ENCODE results near the gene IFNGR1. TPM values are rescaled to one million over a fixed set of nuclear protein-coding genes. Genes with fewer than 3 reads are reported as not detected.
A peak's percentile ranks its signal among the peaks of the same experiment; 100 is the strongest.

Gene IFNGR1
- total RNA-seq, 2 donors from 2014 or later: 65.5 to 102 TPM

DNA sequence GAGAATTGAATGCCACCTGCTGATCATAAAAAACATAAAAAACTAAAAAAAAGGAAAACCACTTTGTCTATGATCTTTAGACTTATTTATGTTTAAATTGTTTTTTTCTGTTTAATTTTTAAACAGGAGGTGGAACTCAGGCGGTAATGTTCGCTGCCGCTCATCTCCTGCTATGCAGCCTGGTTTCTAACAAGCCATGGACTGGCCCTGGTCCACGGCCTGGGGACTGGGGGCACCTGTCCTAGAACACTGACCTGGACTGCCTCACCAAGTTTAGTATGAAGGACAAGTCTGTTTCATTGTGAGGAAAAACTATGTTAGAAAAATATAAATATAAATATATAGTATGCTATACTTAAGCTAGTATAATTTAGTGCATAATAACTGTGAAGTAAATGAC, 27.0 kb upstream of the IFNGR1 start:
- no peaks in the 10 kb centered on the region for H3K36me3 ChIP-seq
- TF ChIP-seq, protein P1, sequence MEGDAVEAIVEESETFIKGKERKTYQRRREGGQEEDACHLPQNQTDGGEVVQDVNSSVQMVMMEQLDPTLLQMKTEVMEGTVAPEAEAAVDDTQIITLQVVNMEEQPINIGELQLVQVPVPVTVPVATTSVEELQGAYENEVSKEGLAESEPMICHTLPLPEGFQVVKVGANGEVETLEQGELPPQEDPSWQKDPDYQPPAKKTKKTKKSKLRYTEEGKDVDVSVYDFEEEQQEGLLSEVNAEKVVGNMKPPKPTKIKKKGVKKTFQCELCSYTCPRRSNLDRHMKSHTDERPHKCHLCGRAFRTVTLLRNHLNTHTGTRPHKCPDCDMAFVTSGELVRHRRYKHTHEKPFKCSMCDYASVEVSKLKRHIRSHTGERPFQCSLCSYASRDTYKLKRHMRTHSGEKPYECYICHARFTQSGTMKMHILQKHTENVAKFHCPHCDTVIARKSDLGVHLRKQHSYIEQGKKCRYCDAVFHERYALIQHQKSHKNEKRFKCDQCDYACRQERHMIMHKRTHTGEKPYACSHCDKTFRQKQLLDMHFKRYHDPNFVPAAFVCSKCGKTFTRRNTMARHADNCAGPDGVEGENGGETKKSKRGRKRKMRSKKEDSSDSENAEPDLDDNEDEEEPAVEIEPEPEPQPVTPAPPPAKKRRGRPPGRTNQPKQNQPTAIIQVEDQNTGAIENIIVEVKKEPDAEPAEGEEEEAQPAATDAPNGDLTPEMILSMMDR (IDR thresholded peaks at IDR 0.05): no peak
- peaks cover 7 to 16% of the 10 kb centered on the region in 2 donors for H3K4me1 ChIP-seq (ENCODE audit: control insufficient read depth in 1 of 2, low read depth in 2 of 2)
- ATAC-seq (ENCODE audit: insufficient number of reproducible peaks, low FRiP score, low read depth) (no peak), DNase-seq (ENCODE audit: low spot score) (no peak)
- H3K4me3 ChIP-seq: no peak overlapping the region
- H3K27ac ChIP-seq: no peak overlapping the region
- H3K9me3 ChIP-seq: no peaks in the 10 kb centered on the region
- no peaks in the 10 kb centered on the region for H3K27me3 ChIP-seq (replicated peaks; ENCODE audit: insufficient read depth)

DNA sequence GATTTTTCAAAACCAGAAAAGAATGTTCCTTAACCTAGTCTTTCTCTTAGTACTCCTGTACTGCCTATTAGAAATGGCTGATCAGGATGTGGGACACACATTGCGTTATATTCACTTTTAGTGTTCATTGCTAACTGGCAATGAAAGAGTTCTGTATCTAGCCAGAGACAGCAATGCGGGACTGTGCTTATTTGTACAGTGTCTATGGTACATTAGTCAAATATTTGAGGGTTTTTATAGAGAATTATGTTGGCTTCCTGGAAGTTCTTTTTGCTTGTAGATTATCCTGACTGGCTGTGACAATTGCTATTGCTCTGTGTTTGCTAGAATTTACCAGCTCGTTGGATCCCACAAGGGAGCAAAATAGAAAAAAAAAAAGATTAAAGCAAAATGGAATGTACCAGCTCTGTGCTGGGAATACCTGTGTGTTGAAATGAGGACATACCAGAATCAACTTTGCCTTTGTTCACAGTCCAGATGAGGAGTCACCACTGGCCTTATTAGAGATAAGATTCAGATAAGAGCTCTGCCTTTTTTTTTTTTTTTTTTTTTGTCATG, 22.4 kb upstream of the IFNGR1 start:
- TF ChIP-seq, protein P1 (IDR thresholded peaks at IDR 0.05): no peak
- DNase-seq (ENCODE audit: low spot score) (no peak), ATAC-seq (ENCODE audit: insufficient number of reproducible peaks, low FRiP score, low read depth) (no peak)
- H3K4me3 ChIP-seq: no peak overlapping the region
- no peaks in the 10 kb centered on the region for H3K27me3 ChIP-seq (replicated peaks; ENCODE audit: insufficient read depth)
- peak overlapping the region; percentile 29 to 42 for H3K27ac ChIP-seq
- peaks cover 23 to 40% of the 10 kb centered on the region in 2 donors for H3K4me1 ChIP-seq (ENCODE audit: control insufficient read depth in 1 of 2, low read depth in 2 of 2)
- no peaks in the 10 kb centered on the region for H3K9me3 ChIP-seq
- no peaks in the 10 kb centered on the region for H3K36me3 ChIP-seq

DNA sequence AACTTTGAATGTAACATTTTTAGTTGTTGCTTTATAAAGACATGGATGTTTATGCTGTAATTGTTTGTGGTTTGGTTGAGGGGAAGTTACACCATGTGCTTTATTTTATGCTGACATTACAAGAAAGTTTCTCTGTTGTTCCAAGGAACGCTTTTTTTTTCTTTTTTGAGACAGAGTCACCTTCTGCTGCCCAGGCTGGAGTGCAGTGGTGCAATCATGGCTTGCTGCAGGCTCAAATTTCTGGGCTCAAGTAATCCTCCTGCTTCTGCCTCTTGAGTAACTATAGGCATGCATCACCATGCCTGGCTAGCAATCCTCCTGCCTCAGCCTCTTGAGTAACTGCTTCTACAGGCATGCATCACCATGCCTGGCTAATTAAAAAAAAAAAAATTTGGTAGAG, 21.0 kb upstream of the IFNGR1 start:
- DNase-seq (ENCODE audit: low spot score) (no peak), ATAC-seq (ENCODE audit: insufficient number of reproducible peaks, low FRiP score, low read depth) (peak; percentile 63)
- H3K4me3 ChIP-seq: no peak overlapping the region
- peaks cover 25 to 43% of the 10 kb centered on the region in 2 donors for H3K4me1 ChIP-seq (ENCODE audit: control insufficient read depth in 1 of 2, low read depth in 2 of 2)
- H3K27ac ChIP-seq: peak overlapping the region in 1 of 2 donors; percentile 29
- TF ChIP-seq, protein P1 (IDR thresholded peaks at IDR 0.05): no peak
- H3K27me3 ChIP-seq (replicated peaks; ENCODE audit: insufficient read depth): no peaks in the 10 kb centered on the region
- no peaks in the 10 kb centered on the region for H3K36me3 ChIP-seq
- no peaks in the 10 kb centered on the region for H3K9me3 ChIP-seq

DNA sequence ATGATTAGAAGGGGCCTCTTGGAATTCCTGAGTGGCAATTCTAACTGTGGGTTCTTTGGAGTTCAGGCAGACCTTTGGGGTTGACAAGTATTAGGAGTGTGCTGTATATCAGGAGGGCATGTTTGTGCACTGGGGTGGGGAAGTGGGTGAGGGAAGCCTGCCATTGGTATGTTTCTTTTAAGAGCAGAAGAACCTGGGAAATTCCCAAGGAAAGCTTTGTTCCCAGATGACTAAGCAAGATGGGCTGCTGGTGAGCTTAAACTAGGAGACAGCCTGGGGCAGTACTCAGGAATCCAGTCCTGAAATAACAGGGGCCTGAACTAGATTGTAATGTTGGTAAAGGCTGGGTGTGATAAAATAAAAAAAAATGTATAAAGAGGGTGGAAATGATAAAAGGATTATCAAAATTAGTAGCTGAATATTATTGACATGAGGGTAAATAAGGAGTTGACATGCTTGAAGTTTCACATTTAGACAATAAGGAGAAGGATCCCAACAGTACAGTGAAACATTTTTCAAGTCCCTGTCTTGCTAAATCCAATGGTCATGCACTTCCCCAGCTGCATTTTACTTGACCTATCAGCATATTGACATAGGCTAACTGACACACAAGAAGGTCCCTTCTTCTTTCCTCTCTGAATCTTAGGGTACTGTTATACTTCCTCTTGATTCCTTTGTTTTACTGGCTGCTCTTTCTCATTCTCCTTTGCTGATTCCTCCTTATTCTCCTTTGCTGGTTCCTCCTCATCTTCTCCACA, 18.4 kb upstream of the IFNGR1 start:
- peak overlapping the region; percentile 13 to 67 for H3K27ac ChIP-seq
- ATAC-seq (ENCODE audit: insufficient number of reproducible peaks, low FRiP score, low read depth) (no peak), DNase-seq (ENCODE audit: low spot score) (no peak)

More for the DNA sequence above, 18.4 kb upstream of the IFNGR1 start:
- TF ChIP-seq, protein P1 (IDR thresholded peaks at IDR 0.05): no peak
- no peaks in the 10 kb centered on the region for H3K9me3 ChIP-seq
- H3K4me1 ChIP-seq (ENCODE audit: control insufficient read depth in 1 of 2, low read depth in 2 of 2): peaks cover 41 to 60% of the 10 kb centered on the region in 2 donors
- no peaks in the 10 kb centered on the region for H3K36me3 ChIP-seq
- no peaks in the 10 kb centered on the region for H3K27me3 ChIP-seq (replicated peaks; ENCODE audit: insufficient read depth)
- no peak overlapping the region for H3K4me3 ChIP-seq
